GM18502 (cell line): ENCODE data around the gene KIF5C.

Source experiments
- ATAC-seq: cut with Tn5 transposase; IDR thresholded peaks from one replicate; pipeline ENCODE4 v1.9.1; 2021; ENCODE audit warnings: mild to moderate bottlenecking; ENCODE audit not compliant: unreplicated experiment, poor library complexity

Gene KIF5C

GRCh38 chr2:148885988-148886387 is 11.0 kb downstream of the KIF5C start:
- ATAC-seq, result no peak

GRCh38 chr2:148887350-148888002 is 12.4 kb downstream of the KIF5C start:
- no peak for ATAC-seq

- ATAC-seq, result no peak
Measured at GRCh38 chr2:148888003-148888501, 13.0 kb downstream of the KIF5C start.

GRCh38 chr2:148888986-148889385 is 14.0 kb downstream of the KIF5C start:
- ATAC-seq, result no peak

- no peak for ATAC-seq
Measured at GRCh38 chr2:148893906-148894305, 18.9 kb downstream of the KIF5C start.

- no peak for ATAC-seq
Measured at GRCh38 chr2:148896136-148896535, 21.1 kb downstream of the KIF5C start.

GRCh38 chr2:148899638-148900318 is 24.8 kb downstream of the KIF5C start:
- no peak for ATAC-seq

GRCh38 chr2:148900350-148900837 is 25.4 kb downstream of the KIF5C start:
- no peak for ATAC-seq

GRCh38 chr2:148901142-148901541 is 26.1 kb downstream of the KIF5C start:
- no peak for ATAC-seq

GRCh38 chr2:148902798-148903197 is 27.8 kb downstream of the KIF5C start:
- ATAC-seq, result no peak

- ATAC-seq, result no peak
Measured at GRCh38 chr2:148903294-148903693, 28.3 kb downstream of the KIF5C start.

- no peak for ATAC-seq
Measured at GRCh38 chr2:148903979-148904378, 29.0 kb downstream of the KIF5C start.

GRCh38 chr2:148906124-148906523 is 31.1 kb downstream of the KIF5C start:
- ATAC-seq, result no peak

- no peak for ATAC-seq
Measured at GRCh38 chr2:148907085-148907785, 32.2 kb downstream of the KIF5C start.

GRCh38 chr2:148909114-148909513 is 34.1 kb downstream of the KIF5C start:
- ATAC-seq, result no peak

- no peak for ATAC-seq
Measured at GRCh38 chr2:148913061-148913460, 38.0 kb downstream of the KIF5C start.

GRCh38 chr2:148913492-148913891 is 38.5 kb downstream of the KIF5C start:
- ATAC-seq, result no peak

GRCh38 chr2:148914463-148914862 is 39.4 kb downstream of the KIF5C start:
- no peak for ATAC-seq

- peak; percentile 72 for ATAC-seq
Measured at GRCh38 chr2:148917431-148917830, 42.4 kb downstream of the KIF5C start.

GRCh38 chr2:148918554-148918953 is 43.5 kb downstream of the KIF5C start:
- no peak for ATAC-seq

- ATAC-seq, result no peak
Measured at GRCh38 chr2:148920559-148920958, 45.5 kb downstream of the KIF5C start.
